GM19372 (cell line): ENCODE measurements around the gene CCN5.

ENCODE experiments used
- ATAC-seq: cut with Tn5 transposase; IDR thresholded peaks from one replicate; pipeline ENCODE4 v1.9.1; 2021; ENCODE audit warnings: mild to moderate bottlenecking, low read depth, moderate library complexity; ENCODE audit not compliant: unreplicated experiment

CCN5 gene

GRCh38 chr20:44733341-44734069 is 18.3 kb downstream of the CCN5 start:
- no peak for ATAC-seq

- ATAC-seq: no peak
Measured at GRCh38 chr20:44734938-44735337, 19.8 kb downstream of the CCN5 start.

DNA sequence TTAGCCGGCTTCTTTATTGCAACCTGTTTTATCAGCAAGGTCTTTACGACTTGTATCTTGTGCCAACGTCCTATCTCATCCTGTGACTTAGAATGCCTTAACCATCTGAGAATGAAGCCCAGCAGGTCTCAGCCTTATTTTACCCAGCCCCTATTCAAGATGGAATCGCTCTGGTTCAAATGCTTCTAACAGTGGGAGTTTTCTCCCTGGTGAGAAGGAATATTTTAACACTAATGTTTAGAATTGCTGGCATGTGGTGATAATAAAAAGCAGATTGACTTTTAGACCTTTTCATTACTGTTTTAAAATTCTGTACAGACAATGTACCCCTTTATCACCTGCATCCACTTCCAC is 20.6 kb downstream of the CCN5 start:
- no peak for ATAC-seq

DNA sequence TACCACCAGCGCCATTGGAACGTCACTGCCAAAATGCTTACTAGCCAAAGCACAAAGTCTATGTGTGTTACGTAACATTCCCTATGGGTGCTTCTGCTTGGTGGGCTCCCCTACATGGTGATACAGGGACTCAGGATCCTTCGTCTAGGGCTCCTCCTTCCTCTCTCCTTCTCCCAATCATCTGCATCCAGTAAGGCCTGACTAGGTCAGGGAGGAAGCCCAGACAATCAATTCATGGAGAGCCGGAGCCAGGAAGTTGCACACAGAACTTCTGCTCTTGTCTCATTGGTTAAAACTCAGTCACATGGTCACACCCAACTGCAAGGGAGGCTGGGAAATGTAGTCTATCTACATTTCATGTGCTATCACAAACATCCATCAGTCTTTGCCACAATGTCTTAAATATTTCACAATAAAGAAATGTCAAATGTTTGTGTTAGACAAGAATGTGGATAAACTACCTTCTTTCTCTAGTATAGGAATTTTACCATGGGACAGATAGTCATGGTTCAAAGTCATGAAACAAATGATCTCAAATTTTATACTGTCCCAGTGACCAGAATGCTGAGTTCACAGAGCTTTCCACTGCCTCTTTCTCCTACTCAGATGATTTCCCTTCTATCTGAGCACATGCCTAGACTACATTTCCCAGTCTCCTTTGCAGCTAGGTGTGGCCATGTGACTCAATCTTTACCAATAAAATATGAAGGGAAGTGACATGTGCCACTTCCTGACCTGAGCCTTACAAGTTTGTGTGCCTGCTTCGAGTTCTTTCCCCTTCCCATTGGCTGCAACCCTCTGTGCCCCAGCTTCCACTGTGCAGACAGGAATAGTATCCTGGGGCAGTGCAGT is 21.2 kb downstream of the CCN5 start:
- no peak for ATAC-seq

DNA sequence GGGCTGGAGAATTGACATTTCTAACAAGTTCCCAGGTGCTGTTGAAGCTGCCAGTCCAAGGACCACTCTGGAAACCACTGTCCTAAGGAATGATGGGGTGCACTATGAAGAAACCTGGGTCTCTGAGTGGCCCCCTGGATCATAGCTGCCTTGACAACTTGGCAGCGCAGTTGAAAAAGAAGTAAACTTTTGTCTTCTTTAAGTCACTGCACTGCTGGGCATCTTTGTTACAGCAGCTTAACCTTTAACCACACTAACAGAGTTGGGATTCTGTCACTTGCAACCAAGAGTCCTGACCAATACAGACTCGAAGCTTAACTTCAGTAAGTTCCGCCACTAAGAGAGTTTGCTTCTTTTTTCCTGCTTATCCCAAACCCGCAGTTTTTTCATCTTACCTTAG is 21.9 kb downstream of the CCN5 start:
- no peak for ATAC-seq

DNA sequence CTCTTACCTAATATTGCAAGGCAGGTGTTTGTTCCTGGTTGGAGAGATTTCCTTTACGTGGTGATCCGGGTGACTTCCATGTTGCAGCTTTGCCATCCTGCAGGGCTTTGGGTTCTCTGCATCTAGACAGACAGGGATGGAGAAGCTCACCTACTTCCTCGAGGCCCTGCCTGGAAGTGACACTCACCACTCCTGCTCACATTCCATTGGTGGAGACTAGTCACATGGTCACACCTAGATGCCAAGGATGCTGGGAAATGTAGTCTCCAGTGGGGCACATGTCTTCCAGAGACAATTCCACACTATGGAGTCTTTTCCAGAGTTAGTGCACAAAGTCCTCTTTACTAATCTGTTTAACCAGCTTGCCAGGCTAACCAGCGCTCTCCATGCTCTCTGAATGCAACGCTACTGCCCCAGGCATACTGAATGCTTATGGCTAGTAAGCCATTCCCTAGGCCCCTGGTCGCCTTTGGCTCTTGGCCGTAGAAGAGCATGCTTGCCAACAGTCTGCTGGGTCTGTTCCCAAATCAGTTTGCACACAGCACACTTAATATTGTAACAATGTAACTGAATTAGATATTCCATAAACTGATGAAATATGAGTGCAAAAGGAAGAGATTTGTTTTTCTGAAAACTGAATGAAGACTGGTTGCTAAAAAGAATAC is 23.8 kb downstream of the CCN5 start:
- no peak for ATAC-seq

GRCh38 chr20:44739942-44740341 is 24.8 kb downstream of the CCN5 start:
- no peak for ATAC-seq

- ATAC-seq: no peak
Measured at GRCh38 chr20:44742304-44743079, 27.3 kb downstream of the CCN5 start.

DNA sequence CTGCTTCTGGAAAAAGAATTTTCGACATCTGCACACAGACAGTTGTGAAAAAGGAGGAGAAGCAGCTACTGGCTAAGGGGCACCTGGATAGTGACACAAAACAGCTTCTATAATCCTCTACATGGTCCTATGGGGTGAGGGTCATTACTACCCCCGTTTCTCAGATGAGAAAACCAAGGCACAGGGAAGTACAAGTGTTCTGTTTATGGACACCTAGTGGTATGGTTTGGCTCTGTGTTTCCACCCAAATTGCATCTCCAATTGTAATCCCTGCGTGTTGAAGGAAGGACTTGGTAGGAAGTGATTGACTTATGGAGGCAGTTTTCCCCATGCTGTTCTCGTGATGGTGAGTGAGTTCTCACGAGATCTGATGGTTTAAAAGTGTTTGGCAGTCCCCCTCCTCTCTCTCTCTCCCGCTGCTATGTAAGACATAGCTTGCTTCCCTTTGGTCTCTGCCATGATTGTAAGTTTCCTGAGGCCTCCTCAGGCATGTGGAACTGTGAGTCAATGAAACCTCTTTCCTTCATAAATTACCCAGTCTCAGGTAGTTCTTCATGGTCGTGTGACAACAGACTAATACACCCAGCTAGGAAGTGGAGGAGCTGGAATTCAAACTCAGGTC is 28.0 kb downstream of the CCN5 start:
- no peak for ATAC-seq

DNA sequence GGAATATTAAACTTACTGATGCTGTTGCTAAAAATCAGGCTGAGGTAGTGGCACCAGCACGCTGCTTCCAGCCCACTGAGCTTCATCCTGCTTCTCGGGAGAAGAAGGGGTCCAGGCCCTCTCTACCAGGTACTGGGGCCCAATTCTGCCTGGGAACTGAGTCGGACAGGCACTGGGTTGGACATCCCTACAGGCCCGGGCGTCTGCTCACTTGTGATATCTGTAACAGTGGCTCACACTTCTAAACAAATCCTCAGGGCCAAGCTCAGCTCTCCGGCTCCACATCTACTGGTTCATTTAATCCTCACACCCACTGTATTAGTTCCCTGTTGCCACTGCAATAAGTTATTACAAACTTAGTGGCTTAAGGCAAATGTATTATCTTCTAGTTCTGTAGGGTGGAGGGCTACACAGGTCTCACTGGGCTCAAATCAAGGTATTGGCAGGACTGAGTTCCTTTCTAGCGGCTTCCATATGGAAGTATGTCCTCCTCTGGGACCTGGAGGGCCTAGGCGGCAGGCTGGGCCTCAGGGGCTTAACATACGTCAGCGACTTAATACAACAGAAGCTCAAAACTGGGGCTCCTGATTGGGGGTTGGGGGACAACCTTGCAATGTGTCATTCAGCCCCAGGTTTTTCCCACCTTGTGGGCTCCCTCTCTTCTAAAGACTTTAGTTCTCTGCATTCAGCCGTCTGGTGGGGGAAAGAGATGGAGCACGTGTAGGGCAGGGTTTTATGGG is 28.9 kb downstream of the CCN5 start:
- ATAC-seq: no peak

- ATAC-seq: no peak
Measured at GRCh38 chr20:44745122-44745597, 30.0 kb downstream of the CCN5 start.

DNA sequence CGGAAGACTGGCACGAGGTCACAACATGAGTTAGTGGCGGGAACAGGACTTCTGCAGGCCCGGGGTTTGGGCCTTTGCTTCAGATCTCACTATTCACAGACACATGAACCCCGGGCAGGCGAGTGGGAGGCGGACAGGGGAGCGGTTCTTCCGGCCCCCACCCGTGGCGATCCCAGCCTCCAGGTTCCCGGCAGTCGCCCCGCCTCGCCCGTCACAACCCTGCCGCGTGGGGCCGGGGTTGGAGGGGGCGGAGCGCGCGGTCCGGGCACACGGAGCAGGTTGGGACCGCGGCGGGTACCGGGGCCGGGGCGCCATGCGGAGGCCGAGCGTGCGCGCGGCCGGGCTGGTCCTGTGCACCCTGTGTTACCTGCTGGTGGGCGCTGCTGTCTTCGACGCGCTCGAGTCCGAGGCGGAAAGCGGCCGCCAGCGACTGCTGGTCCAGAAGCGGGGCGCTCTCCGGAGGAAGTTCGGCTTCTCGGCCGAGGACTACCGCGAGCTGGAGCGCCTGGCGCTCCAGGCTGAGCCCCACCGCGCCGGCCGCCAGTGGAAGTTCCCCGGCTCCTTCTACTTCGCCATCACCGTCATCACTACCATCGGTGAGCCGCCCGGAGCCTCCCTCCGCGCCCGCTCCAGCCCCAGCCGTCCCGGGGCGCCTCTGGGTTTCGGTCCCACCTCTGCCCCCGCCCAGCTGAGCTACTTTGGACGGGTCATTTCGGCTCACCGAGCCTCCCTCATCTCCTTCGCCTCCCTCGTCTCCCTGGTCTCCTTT is 30.6 kb downstream of the CCN5 start, which contains the start of gene KCNK15:
TSS of gene KCNK15 (plus strand) at position 268 of the 769 bp plus-strand sequence. CDS start at position 314, 46 bp downstream.
- ATAC-seq: no peak

GRCh38 chr20:44746367-44747165 is 31.4 kb downstream of the CCN5 start:
- ATAC-seq: no peak

DNA sequence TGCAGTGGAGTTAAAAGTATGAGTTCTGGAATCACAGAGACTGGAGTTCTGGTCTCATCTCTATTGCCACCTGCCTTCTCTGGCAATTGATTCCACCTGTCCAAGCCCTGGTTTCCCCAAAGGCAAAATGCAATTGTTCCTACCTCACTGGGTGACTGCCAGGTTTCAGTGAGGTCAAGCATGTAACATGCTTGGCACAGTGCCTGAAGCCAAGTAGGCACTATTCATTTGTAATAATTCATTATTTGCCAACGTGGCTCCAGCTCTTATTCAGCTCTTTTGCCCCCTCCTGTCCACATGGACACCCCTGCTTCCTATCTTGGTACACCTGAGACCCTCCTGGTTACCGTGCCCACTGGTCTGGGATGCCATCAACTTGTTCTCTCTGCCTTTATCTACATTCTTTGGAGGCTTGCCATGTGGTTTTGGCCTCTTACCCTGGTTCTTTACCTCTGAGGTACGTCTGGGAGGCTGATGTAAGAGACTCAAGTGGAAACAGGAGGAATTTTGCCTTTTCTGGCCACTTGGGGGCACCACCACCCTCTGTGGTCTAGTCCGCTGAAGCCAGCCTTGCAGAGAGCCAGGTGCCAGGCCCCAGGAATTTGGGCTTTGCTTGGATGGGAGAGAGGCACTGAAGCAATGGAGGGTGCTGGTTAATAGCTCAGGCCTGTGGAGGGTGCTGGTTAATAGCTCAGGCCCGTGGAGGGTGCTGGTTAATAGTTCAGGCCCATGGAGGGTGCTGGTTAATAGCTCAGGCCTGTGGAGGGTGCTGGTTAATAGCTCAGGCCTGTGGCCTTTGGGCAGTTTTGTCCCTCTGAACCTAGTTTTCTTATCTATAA is 32.2 kb downstream of the CCN5 start:
- ATAC-seq: no peak

DNA sequence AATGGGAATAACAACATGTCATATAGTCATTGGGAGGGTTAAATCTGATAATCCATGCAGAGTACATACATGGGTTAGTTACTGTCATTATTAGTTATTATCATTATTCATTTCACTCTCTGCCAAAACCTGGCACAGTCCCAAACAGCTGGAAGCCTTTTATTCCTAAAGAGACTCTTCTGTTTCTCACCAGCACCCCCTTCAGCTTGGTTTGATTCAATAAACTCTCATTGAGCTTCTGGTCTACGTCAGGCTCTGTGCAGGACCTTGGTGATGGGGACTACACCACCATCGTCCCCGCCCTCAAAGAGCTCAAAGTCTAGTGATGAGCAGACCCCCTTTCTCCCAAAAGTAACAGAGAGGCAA is 32.8 kb downstream of the CCN5 start:
- no peak for ATAC-seq

DNA sequence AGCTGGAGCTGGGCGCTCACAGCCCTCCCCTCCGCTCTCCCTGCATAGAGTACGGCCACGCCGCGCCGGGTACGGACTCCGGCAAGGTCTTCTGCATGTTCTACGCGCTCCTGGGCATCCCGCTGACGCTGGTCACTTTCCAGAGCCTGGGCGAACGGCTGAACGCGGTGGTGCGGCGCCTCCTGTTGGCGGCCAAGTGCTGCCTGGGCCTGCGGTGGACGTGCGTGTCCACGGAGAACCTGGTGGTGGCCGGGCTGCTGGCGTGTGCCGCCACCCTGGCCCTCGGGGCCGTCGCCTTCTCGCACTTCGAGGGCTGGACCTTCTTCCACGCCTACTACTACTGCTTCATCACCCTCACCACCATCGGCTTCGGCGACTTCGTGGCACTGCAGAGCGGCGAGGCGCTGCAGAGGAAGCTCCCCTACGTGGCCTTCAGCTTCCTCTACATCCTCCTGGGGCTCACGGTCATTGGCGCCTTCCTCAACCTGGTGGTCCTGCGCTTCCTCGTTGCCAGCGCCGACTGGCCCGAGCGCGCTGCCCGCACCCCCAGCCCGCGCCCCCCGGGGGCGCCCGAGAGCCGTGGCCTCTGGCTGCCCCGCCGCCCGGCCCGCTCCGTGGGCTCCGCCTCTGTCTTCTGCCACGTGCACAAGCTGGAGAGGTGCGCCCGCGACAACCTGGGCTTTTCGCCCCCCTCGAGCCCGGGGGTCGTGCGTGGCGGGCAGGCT is 35.1 kb downstream of the CCN5 start:
- no peak for ATAC-seq
